OCI-LY7 (cell line): ENCODE measurements around the gene GNAZ.

Experiments used
- CTCF ChIP-seq: fragments of 200-600 bp; sonication (generic); conservative IDR thresholded peaks from 2 replicates; pipeline ENCODE4 v1.5.1; 2014; ENCODE audit warnings: mild to moderate bottlenecking, antibody characterized with exemption, low read length, moderate library complexity, mixed read lengths
- EZH2phosphoT487 ChIP-seq: fragments of 200-600 bp; sonication (generic); IDR thresholded peaks from 2 replicates; pipeline ENCODE4 v1.6.1; 2018; ENCODE audit warnings: low read depth, borderline replicate concordance, mild to moderate bottlenecking, mixed run types, antibody characterized with exemption, low read length, moderate library complexity, mixed read lengths

DNA sequence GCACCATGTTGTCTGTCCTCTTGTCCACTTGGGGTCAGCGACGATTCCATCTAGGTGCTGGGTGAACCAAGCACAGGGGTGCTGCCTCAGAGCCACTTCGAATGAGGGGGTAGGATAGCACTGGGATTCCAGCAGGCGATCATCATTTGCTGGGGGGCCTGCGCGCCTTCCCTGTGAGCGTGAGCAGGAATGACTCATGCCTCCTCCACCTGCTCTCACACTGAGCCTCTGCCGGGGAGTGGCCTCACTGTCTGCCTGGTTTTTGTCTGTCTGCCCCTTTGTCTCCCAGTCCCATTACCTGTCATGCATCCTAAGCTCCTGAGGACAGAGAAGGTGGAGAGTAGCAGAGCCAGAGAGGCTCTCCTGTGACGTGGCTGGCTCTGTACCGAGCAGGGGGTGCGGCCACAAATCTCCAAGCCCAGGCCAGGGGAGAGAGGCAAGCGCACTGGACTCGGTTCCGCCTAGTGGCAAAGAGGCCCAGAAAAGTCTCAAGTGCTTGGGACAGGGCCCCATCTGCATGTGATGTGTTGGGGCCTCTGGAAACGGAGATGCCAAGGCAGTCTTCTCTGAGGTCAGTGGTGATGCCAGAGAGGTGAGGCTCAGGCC lies 40.7 kb downstream of the GNAZ start:
- no peak for TF ChIP-seq CTCF
- no peak for TF ChIP-seq EZH2phosphoT487
